ENCODE results near the gene GLYATL1B.

Gene GLYATL1B

DNA sequence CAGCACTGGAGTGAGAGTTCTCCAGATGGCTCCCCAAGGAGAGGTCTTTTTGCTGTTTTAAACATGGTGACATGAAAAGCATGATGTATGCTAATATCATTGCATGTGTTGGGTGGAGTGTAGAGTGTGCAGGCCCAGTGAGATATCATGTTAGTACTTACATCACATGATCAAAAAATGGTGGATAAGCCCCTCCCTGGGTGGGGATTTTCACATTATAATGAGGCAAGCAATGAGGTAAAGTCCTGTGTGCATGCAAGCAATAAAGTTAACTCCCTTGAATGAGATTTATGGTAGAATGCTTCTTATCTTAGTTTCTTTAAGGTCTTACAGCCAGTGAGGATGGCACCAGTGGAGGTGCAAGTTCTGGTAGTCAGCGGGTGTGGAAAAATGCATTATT, 29.4 kb downstream of the GLYATL1B start:
- no peak overlapping the region for H2AK5ac ChIP-seq (ENCODE audit: low read length)
- H4K12ac ChIP-seq (ENCODE audit: low read depth, low read length): no peak overlapping the region
- H2BK12ac ChIP-seq (ENCODE audit: low read length): no peak overlapping the region
- H3K4me3 ChIP-seq (ENCODE audit: low read depth, low read length): no peak overlapping the region
- H3K27ac ChIP-seq (ENCODE audit: low read depth, low read length): no peak overlapping the region
- H2BK120ac ChIP-seq (ENCODE audit: insufficient read depth, low read length, poor library complexity): no peak overlapping the region
- H3K79me2 ChIP-seq (ENCODE audit: control insufficient read depth, insufficient read depth, low read length, poor library complexity): no peaks in the 10 kb centered on the region
- no peaks in the 10 kb centered on the region for H3K27me3 ChIP-seq (ENCODE audit: insufficient read depth, low read length)
- no peak overlapping the region for H3K4ac ChIP-seq (ENCODE audit: low read depth, low read length)
- no CpG with 5 or more reads among the region's 1 CpG for WGBS (ENCODE audit: extremely low coverage, insufficient coverage, insufficient read length)
- no peaks in the 10 kb centered on the region for H3K79me1 ChIP-seq (ENCODE audit: low read length)
- DNase-seq: no peak
- no peak overlapping the region for H4K8ac ChIP-seq (ENCODE audit: low read depth, low read length)
- H3K9me3 ChIP-seq (ENCODE audit: insufficient read depth, low read depth, low read length): peaks cover 4% of the 10 kb centered on the region
- no peak overlapping the region for H3K23ac ChIP-seq (ENCODE audit: low read length)
- no peak overlapping the region for H2AFZ ChIP-seq (ENCODE audit: insufficient read depth, low read length, poor library complexity)
- H3K14ac ChIP-seq (ENCODE audit: low read length): no peak overlapping the region
- H3K36me3 ChIP-seq (ENCODE audit: control insufficient read depth in 1 of 2, insufficient read depth in 2 of 2, low read length in 2 of 2): peaks cover 3 to 7% of the 10 kb centered on the region in 2 experiments
- no peak overlapping the region for H2BK5ac ChIP-seq (ENCODE audit: low read depth, low read length, poor library complexity)
- H3K4me1 ChIP-seq (ENCODE audit: control insufficient read depth in 1 of 2, insufficient read depth in 2 of 2, low read length in 2 of 2): peaks cover 2 to 4% of the 10 kb centered on the region in 2 experiments
- H4K91ac ChIP-seq (ENCODE audit: low read depth, low read length): no peak overlapping the region
- H3K18ac ChIP-seq (ENCODE audit: low read length): no peak overlapping the region
- no peak overlapping the region for H3K9ac ChIP-seq (ENCODE audit: low read length)
- no peak overlapping the region for H3K4me2 ChIP-seq (ENCODE audit: low read length)

DNA sequence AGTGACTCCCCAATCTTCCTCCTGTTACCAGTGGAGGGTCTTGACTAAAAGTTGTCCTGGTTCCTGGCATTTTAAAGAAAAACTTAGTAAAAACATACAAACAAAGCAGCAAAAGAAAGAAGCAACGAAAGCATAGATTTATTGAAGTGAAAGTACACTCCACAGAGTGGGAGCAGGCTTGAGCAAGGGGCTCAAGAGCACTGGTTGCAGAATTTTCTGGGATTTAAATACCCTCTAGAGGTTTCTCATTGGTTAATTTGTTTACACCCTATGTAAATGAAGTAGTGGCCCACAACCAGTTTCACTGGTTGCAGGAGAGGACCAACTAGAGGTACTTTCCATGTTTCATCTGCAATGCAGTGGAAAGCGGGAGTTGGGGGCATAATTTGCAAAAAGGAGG, 31.7 kb downstream of the GLYATL1B start:
- H4K91ac ChIP-seq (ENCODE audit: low read depth, low read length): no peak overlapping the region
- no peak overlapping the region for H3K4ac ChIP-seq (ENCODE audit: low read depth, low read length)
- peaks cover 3 to 7% of the 10 kb centered on the region in 2 experiments for H3K36me3 ChIP-seq (ENCODE audit: control insufficient read depth in 1 of 2, insufficient read depth in 2 of 2, low read length in 2 of 2)
- H2BK12ac ChIP-seq (ENCODE audit: low read length): no peak overlapping the region
- peaks cover 4% of the 10 kb centered on the region for H3K9me3 ChIP-seq (ENCODE audit: insufficient read depth, low read depth, low read length)
- H2AFZ ChIP-seq (ENCODE audit: insufficient read depth, low read length, poor library complexity): no peak overlapping the region
- H3K18ac ChIP-seq (ENCODE audit: low read length): no peak overlapping the region
- WGBS (ENCODE audit: extremely low coverage, insufficient coverage, insufficient read length): no CpG with 5 or more reads among the region's 2 CpGs
- H2BK120ac ChIP-seq (ENCODE audit: insufficient read depth, low read length, poor library complexity): no peak overlapping the region
- H3K23ac ChIP-seq (ENCODE audit: low read length): no peak overlapping the region
- H3K79me2 ChIP-seq (ENCODE audit: control insufficient read depth, insufficient read depth, low read length, poor library complexity): no peaks in the 10 kb centered on the region
- H4K12ac ChIP-seq (ENCODE audit: low read depth, low read length): no peak overlapping the region
- no peak overlapping the region for H3K9ac ChIP-seq (ENCODE audit: low read length)
- peaks cover 2 to 4% of the 10 kb centered on the region in 2 experiments for H3K4me1 ChIP-seq (ENCODE audit: control insufficient read depth in 1 of 2, insufficient read depth in 2 of 2, low read length in 2 of 2)
- H3K27ac ChIP-seq (ENCODE audit: low read depth, low read length): no peak overlapping the region
- no peaks in the 10 kb centered on the region for H3K27me3 ChIP-seq (ENCODE audit: insufficient read depth, low read length)
- no peak overlapping the region for H2BK5ac ChIP-seq (ENCODE audit: low read depth, low read length, poor library complexity)
- no peak for DNase-seq
- H3K4me3 ChIP-seq (ENCODE audit: low read depth, low read length): no peak overlapping the region
- no peak overlapping the region for H2AK5ac ChIP-seq (ENCODE audit: low read length)
- no peak overlapping the region for H4K8ac ChIP-seq (ENCODE audit: low read depth, low read length)
- no peak overlapping the region for H3K14ac ChIP-seq (ENCODE audit: low read length)
- H3K4me2 ChIP-seq (ENCODE audit: low read length): no peak overlapping the region
- H3K79me1 ChIP-seq (ENCODE audit: low read length): no peaks in the 10 kb centered on the region

DNA sequence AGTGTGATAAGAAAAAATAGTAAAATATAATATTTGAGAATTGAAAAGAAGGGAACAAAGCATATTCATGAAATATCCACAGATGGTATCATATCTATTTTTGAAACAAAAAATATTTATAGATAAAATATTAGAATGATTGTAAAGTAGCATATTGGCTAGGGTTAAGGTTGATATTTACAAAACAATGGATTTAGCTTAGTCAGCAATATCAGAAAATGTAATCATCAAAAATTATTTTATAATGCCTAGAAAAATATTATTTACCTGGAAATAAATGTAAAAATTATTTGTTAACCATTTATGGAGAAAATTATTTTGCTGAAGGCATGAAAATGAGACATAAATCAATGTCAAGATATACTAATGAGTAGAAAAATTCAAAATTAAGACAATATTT, 33.7 kb downstream of the GLYATL1B start:
- no peak overlapping the region for H3K18ac ChIP-seq (ENCODE audit: low read length)
- no peak overlapping the region for H3K4ac ChIP-seq (ENCODE audit: low read depth, low read length)
- H3K27ac ChIP-seq (ENCODE audit: low read depth, low read length): no peak overlapping the region

DNA sequence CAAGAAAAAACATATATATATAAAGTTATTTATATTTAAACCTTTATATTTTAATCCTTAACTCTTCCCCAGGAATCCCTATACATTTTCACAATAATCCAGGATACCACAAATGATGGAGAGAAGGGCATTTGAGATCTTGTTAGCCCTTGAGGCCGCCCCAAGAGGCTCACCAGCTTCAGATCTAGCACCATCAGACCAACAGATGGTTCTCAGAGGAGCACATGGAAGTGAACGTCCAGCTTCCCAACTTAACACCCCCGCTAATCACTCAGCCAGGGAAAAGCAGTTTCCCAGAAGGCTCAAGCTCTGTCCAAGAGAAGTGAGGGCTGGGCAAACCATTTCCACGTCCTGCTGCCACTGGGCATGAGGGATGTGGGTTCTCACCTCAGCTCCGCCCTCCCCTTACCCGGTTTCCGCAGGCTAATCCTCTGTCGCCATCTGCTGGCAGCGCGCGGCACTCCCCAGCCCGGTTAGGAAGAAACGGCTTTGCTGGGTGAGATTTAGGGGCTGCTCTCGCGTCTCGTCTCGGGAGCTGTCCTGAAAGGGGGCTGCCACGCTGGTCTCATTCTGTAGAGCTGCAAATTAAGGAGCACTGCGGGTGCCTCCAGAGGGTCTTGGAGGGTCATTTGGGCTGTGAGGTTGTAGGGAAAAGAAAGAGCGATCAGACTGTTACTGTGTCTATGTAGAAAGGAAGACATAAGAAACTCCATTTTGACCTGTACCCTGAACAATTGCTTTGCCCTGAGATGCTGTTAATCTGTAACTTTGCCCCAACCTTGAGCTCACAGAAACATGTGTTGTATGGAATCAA, 49.7 kb downstream of the GLYATL1B start:
- peak; percentile 59 to 89 for DNase-seq
- H3K27ac ChIP-seq (ENCODE audit: low read depth, low read length): no peak overlapping the region
- H3K14ac ChIP-seq (ENCODE audit: low read length): no peak overlapping the region
- no peak overlapping the region for H3K4ac ChIP-seq (ENCODE audit: low read depth, low read length)
- no peaks in the 10 kb centered on the region for H3K27me3 ChIP-seq (ENCODE audit: insufficient read depth, low read length)
- H4K12ac ChIP-seq (ENCODE audit: low read depth, low read length): no peak overlapping the region
- no peaks in the 10 kb centered on the region for H3K36me3 ChIP-seq (ENCODE audit: control insufficient read depth in 1 of 2, insufficient read depth in 2 of 2, low read length in 2 of 2)
- H3K9ac ChIP-seq (ENCODE audit: low read length): no peak overlapping the region
- no peaks in the 10 kb centered on the region for H3K79me2 ChIP-seq (ENCODE audit: control insufficient read depth, insufficient read depth, low read length, poor library complexity)
- no peaks in the 10 kb centered on the region for H3K79me1 ChIP-seq (ENCODE audit: low read length)
- no peak overlapping the region for H3K18ac ChIP-seq (ENCODE audit: low read length)
- no peak overlapping the region for H3K23ac ChIP-seq (ENCODE audit: low read length)
- H2BK120ac ChIP-seq (ENCODE audit: insufficient read depth, low read length, poor library complexity): no peak overlapping the region
- no peak overlapping the region for H2AK5ac ChIP-seq (ENCODE audit: low read length)
- no CpG with 5 or more reads among the region's 20 CpGs for WGBS (ENCODE audit: extremely low coverage, insufficient coverage, insufficient read length)
- no peak overlapping the region for H2BK5ac ChIP-seq (ENCODE audit: low read depth, low read length, poor library complexity)
- H2BK12ac ChIP-seq (ENCODE audit: low read length): no peak overlapping the region
- no peak overlapping the region for H3K4me3 ChIP-seq (ENCODE audit: low read depth, low read length)
- H4K8ac ChIP-seq (ENCODE audit: low read depth, low read length): no peak overlapping the region
- no peaks in the 10 kb centered on the region for H3K4me1 ChIP-seq (ENCODE audit: control insufficient read depth in 1 of 2, insufficient read depth in 2 of 2, low read length in 2 of 2)
- H4K91ac ChIP-seq (ENCODE audit: low read depth, low read length): no peak overlapping the region
- peak overlapping the region; percentile 56 for H3K4me2 ChIP-seq (ENCODE audit: low read length)
- H2AFZ ChIP-seq (ENCODE audit: insufficient read depth, low read length, poor library complexity): no peak overlapping the region
- H3K9me3 ChIP-seq (ENCODE audit: insufficient read depth, low read depth, low read length): peaks cover 4% of the 10 kb centered on the region

More for the DNA sequence above, 33.7 kb downstream of the GLYATL1B start:
- Histone ChIP-seq H3K4me2 (ENCODE audit: low read length) (no peak overlapping the region), H2BK12ac (ENCODE audit: low read length) (no peak overlapping the region), H4K8ac (ENCODE audit: low read depth, low read length) (no peak overlapping the region), H3K14ac (ENCODE audit: low read length) (no peak overlapping the region), H4K12ac (ENCODE audit: low read depth, low read length) (no peak overlapping the region), H3K4me1 (ENCODE audit: control insufficient read depth in 1 of 2, insufficient read depth in 2 of 2, low read length in 2 of 2) (no peaks in the 10 kb centered on the region), H2AK5ac (ENCODE audit: low read length) (no peak overlapping the region), H3K4me3 (ENCODE audit: low read depth, low read length) (no peak overlapping the region), H4K91ac (ENCODE audit: low read depth, low read length) (no peak overlapping the region), H3K79me2 (ENCODE audit: control insufficient read depth, insufficient read depth, low read length, poor library complexity) (no peaks in the 10 kb centered on the region), H2AFZ (ENCODE audit: insufficient read depth, low read length, poor library complexity) (no peak overlapping the region), H3K79me1 (ENCODE audit: low read length) (no peaks in the 10 kb centered on the region), H3K23ac (ENCODE audit: low read length) (no peak overlapping the region), H3K9ac (ENCODE audit: low read length) (no peak overlapping the region), H3K9me3 (ENCODE audit: insufficient read depth, low read depth, low read length) (peaks cover 4% of the 10 kb centered on the region), H2BK5ac (ENCODE audit: low read depth, low read length, poor library complexity) (no peak overlapping the region), H3K27me3 (ENCODE audit: insufficient read depth, low read length) (no peaks in the 10 kb centered on the region), H2BK120ac (ENCODE audit: insufficient read depth, low read length, poor library complexity) (no peak overlapping the region), H3K36me3 (ENCODE audit: control insufficient read depth in 1 of 2, insufficient read depth in 2 of 2, low read length in 2 of 2) (peaks cover 0 to 7% of the 10 kb centered on the region in 2 experiments)
- no peak for DNase-seq

Data from trophoblast cell (in vitro differentiated cells and primary cell).